HG02840 (cell line): Measurements from ENCODE around the gene CHCHD5.
"Not testable (repeated sequence)": the region's sequence is repeated elsewhere in the genome, so short reads cannot be mapped to it uniquely, and the experiment has no call there.

Experiments
- ATAC-seq: cut with Tn5 transposase; IDR thresholded peaks from one replicate; pipeline ENCODE4 v1.9.1; 2021; ENCODE audit warnings: mild to moderate bottlenecking, moderate library complexity, moderate number of reproducible peaks; ENCODE audit not compliant: unreplicated experiment, low FRiP score

Gene CHCHD5, protein sequence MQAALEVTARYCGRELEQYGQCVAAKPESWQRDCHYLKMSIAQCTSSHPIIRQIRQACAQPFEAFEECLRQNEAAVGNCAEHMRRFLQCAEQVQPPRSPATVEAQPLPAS

DNA sequence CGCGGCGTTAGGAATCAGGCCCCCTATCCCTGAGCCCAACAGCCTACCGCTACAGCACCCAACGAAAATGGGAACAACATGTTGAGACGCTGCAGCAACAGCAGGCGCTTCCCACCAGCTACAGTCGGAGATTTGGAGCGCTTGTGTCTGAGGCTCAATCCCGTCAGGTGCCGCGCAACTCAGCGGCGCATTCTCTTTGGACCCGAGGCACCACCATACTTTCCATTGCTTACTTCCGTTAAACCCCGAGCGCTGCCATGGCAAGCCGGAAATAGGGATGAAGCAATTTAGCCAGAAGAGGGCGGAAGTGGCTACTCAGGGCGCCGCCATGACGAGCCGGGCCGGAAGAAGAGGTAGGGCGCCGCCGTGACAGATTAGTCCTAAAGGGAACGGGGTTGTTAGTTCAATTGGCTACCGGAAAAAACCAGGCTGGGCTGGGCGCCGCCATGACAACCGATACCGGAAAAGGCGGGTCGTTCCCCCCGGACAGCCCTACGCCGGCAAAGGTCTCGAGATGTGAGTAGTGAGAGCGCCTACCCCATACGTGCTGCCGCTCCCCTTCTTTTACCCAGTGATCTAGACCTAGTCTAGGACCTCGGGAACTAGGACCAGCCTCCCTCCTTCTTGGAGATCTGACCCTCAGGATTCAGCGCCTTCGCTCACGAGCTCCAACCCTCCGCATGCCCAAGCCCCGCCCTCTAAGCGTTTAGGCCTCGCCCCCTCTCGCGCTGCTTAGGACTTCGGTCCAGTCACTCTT, at the start of gene CHCHD5:
Gene CHCHD5 (plus strand): TSS at position 476 of the 757 bp plus-strand sequence. CDS start 39 bp downstream, at position 515.
- peak; percentile 87 for ATAC-seq

DNA sequence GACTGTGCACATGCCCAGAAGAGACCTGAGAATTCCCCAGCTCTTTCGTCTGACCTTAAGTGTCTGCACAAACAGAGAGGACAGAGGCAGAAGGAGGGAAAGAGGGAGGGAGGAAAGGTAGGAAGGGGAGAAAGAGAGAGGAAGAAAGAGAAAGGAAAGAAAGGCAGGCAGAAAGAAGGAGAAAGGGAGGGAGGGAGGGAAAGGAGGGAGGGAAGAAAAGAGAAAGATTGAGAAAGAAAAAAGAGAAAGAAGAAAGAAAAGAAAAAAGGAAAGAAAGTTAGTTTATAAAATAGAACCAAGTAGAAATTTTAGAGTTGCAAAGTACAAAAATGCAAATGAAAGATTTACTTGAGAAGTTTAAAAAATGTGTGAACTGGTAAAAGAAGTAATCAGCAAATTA, 49.6 kb upstream of the CHCHD5 start:
- no peak for ATAC-seq

DNA sequence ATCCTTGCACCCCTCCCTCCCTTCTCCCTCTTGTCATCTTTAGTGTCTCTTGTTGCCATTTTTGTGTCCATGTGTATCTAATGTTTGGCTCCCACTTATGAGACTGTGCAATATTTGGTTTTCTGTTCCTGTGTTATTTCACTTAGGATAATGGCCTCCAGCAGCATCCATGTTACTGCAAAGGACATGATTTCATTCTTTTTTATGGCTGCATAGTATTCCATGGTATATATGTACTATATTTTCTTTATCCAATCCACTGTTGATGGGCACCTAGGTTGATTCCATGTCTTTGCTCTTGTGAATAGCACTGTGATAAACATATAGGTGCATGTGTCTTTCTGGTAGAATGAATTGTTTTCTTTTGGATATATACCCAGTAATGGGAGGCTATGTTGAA, 47.7 kb upstream of the CHCHD5 start:
- ATAC-seq: not testable (repeated sequence)

DNA sequence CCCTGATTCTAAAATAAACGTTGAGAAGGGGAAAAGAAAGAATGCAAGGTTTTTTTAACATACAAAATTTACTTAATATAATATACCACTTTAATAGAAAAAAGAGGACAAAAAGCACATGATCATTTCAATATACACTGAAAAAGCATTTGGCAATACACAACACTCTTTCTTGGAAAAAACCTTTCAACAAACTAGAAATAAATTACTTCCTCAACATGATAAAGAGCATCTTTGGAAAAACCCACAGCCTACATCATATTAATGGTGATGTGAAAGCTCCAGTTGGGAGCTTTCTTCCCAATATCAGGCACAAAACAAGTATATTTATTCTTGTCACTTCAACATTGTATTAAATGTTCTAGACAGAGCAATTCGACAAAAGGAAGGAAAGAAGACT, 45.1 kb upstream of the CHCHD5 start:
- no peak for ATAC-seq

DNA sequence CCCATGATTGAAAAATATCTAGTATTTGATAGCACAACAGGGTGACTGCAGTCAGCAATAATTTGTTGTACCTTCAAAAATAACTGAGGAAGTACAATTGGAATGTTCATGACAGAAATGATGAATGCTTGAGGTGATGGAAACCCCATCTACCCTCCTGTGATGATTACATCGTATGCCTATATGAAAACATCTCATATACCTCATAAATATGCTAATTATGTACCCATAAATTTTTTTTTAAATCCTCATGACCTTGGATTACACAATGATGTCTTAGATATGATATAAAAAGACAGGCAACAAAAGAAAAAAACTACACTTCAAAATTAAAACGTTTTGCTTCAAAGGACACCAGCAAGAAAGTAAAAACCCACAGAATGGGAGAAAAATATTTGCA, 43.5 kb upstream of the CHCHD5 start:
- ATAC-seq: no peak

DNA sequence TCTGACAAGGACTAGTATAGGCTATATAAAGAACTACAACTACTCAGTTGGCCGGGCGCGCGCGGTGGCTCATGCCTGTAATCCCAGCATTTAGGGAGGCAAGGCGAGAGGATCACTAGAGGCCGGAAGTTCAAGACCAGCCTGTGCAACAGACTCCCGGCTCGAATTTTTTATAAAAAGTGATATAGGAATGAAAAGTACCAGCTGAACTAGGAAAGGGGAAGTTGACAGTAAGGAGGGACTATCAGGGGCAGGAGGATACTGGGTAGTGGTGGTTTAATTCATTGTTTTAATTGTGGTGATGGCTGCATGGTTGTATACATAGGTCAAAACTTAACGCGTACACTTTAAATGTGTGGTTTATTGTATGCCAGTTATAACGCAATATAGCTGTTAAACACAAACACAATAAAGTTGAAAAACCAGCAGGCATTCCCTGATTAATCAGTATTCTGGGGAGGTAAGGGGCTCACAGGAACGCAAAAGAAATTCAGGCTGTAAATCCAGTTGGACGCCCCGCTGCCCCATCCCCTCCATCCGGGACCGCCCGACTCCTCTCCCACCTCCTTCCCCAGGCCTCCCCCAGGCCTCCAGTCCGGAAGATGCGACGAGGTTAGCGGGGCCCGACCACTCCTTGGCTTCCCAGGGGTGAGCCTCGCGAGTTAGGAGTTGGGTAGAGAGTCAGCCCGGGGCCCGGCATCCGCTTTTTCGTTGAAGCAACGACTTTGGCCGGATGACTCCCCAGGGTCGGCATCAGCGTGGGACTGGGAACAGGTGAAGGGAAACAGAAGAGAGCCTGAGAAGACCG, 42.9 kb upstream of the CHCHD5 start:
- ATAC-seq: peak; percentile 52

DNA sequence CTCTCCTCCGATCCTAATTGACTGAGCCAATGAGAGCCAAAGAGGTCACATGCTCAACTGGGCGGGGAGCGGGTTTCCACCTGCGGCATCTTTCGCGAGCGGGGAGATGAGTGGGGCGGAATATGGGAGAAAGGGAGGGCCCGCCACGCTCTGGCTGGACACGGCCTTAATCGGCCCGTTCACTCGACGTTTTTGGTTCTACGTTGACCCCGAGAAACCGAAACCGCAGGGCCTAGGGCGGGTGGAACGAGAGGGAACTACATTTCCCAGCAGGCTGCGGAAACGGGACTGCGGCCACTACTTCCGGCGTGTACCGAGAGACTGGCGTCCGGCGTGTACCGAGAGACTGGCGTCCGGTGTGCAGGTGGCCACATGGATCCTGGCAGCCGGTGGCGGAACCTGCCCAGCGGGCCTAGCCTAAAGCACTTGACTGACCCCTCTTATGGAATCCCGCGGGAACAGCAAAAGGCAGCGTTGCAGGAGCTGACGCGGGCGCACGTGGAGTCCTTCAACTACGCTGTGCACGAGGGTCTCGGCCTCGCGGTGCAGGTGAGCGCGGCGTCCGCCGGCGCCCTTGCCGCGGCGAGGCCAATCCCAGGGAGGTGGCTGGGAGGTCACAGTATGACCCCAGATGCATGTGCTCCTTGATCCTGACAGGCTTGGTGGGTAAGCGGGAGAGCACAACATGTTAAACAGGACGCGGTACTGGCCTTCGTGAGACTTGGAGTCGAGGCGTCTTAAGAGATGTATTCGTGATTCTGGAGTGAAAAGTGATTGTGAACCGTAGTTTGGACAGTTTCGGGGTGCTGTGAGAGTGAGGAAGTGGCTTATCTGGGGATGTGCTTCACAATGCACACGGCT, 42.1 kb upstream of the CHCHD5 start, which contains the start of gene POLR1B:
Gene POLR1B (plus strand): TSS at position 343 of the 861 bp plus-strand sequence. CDS start 30 bp downstream, at position 373.
- ATAC-seq: peak; percentile 79

DNA sequence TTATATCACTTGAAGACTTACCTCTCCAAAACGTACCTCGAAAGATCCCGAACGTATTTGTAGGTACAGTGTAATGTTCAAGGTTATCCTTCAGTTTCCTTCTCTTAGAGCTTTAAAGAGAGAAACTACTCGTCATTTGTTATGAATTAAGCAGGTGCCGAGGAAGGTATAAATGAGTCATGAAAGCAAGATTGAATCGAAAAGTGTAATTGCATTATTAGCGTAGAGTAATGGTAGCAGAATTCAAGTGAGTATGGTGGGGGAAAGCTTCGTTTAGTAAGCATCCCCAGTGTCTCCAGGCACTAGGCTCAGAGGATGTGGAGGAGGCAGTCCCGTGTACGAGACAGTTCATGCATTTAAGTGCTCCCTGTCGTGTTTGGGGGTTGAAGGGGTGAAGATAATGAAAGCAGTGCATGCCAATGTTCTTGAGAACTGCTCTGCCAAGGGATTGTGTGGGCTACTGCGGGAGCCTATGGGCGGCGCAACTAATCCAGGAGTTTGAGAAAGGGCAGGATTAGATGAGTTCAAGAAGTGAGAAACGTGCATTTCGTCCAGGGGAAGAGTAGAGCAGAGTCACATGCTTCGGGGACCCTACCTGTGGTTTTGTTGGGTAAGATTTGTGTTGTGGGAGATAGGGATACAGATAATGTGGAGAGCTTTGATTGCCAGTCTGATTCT, 41.3 kb upstream of the CHCHD5 start:
- ATAC-seq: no peak

DNA sequence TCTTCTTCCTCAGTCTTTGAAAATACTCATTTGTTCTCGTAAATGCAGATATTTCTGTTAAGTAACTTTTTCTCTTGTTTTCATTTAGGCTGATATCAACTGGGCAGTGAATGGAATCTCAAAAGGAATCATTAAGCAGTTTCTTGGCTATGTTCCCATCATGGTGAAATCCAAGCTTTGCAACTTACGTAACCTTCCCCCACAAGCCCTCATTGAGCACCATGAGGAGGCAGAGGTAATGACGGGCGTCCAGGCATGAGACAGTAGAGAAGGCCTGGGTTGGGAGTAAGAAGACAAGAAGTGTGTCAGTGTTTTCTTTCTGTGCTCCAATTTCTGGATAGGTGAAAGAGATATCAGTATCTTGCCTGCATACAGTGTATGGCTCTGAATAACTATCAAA, 37.1 kb upstream of the CHCHD5 start:
- no peak for ATAC-seq

DNA sequence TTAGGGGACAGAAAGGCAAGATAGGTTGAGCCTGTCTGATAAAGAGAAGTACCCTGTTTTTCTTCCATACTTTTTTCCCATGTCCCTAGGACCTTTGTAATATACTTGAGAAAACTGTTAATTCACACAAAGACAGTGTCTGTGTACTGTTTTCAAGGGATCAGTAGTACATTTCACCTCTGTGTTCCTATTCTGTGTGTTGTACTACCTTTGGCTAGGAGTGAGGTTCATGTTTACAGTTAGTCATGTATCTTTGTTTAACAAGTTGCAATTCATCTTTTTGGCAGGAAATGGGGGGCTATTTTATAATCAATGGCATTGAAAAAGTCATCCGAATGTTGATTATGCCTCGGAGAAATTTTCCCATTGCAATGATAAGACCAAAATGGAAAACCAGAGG, 35.4 kb upstream of the CHCHD5 start:
- no peak for ATAC-seq

DNA sequence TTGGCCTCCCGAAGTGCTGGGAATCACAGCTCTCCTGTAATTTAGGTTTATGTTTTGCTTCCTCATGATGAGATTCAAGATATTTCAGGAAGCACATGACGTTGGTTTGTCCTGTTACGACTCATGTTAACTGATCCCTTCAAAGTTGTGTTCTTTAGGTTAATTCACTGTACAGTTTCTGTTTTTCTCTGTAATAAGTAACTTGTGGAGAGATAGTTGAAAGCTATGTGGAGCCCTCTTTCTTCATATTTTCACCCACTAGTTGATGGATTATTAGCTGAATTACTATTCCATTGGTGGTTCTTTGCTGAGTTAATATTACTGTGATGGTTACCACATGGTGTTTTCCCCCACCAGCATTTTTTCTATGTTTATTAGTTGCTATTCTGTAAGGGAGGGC, 18.3 kb upstream of the CHCHD5 start:
- ATAC-seq: peak; percentile 69

DNA sequence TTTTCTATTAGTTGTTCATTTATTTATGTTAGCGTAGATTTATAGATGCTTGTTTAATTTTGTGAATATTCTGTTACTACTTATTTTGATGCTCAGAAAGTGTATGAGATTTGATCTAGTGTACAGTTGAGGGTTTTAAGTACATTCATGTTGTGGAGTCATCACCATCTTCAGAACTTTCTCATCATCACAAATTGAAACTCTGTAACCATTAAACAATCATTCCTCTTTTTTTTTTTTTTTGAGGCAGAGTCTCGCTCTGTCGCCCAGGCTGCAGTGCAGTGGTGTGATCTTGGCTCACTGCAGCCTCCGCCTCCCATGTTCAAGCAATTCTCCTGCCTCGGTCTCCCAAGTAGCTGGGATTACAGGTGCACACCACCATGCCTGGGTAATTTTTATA, 17.9 kb upstream of the CHCHD5 start:
- ATAC-seq: not testable (repeated sequence)

DNA sequence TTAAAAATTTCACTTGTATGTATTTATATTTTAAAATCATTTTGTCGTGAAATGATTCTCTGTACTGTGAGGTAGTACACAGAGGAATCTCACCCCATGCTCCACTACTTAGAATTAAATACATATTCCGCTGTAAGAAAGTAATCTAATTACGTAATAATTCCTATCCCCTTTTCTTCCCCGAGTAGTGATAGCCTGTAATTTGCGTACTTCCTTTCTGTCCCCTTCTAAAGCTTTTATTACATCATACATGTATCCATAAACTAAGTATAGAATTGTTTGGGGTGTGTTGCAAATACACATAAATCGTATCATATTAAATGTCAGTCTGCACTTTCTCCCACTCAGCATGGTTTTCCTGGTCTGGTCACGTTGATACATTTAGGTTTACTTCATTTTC, 12.4 kb upstream of the CHCHD5 start:
- no peak for ATAC-seq

DNA sequence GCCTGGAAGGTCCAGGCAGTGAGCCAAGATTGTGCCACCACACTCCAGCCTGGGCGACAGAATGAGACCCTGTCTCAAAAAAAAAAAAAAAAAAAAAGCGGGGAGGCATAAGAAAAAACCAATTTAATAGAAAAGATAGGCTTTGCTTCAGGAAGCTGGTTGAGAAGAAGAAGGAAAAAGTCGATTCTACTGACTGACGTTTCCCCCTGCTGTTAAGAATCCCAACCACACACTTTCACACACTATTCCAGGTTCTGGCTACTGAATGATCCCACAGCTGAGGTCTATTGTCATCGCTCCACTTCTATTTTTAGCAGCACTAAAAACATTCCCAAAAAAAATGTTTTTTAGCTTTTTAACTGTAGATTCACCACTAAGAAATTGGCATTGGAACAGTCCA, 6.7 kb upstream of the CHCHD5 start:
- no peak for ATAC-seq

DNA sequence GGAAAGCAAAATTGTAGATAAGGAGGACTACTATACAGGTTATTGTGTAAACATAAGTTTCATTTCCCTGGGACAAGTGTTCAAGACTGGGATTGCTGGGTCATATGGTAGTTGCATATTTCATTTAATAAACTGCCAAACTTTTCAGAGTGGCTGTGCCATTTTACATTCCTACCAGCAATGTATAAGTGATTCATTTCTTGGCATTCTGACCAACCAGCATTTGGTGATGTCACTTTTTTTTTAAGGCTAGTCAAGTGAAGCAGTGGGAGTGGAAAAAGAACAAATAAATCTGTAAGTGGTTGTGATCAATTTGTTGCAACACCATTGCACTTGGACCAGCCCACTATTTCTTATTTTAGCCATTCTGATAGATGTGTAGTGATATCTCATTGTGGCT, 5.2 kb upstream of the CHCHD5 start:
- ATAC-seq: no peak

DNA sequence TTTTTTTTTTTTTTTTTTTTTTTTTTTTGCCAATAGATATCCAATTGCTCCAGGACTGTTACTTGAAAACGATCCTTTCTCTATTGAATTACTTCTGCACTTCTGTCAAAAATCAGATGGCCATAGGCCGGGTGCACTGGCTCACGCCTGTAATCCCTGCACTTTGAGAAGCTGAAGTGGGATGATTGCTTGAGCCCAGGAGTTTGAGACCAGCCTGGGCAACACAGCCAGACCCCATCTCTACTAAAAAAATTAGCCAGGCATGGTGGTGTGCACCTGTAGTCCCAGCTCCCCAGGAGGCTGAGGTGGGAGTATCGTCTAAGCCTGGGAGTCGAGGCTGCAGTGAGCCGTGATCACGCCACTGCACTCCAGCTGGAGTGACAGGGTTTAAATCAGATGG, 4.3 kb upstream of the CHCHD5 start:
- ATAC-seq: no peak

DNA sequence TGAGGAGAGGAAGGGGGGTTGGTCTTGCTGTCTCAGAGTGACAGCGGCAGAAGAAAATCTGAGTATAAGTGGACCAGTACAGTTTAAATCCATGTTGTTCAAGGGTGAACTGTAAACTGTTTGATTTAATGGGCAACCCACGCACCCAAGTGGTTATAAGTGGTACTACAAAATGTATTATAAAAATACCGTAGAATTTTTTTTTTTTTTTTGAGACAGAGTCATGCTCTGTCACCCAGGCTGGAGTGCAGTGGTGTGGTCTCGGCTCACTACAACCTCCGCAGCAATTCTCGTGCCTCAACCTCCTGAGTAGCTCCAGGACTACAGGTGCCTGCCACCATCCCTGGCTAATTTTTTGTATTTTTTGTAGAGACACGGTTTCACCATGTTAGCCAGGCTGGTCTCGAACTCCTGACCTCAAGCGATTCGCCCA, 2.1 kb upstream of the CHCHD5 start:
- no peak for ATAC-seq

DNA sequence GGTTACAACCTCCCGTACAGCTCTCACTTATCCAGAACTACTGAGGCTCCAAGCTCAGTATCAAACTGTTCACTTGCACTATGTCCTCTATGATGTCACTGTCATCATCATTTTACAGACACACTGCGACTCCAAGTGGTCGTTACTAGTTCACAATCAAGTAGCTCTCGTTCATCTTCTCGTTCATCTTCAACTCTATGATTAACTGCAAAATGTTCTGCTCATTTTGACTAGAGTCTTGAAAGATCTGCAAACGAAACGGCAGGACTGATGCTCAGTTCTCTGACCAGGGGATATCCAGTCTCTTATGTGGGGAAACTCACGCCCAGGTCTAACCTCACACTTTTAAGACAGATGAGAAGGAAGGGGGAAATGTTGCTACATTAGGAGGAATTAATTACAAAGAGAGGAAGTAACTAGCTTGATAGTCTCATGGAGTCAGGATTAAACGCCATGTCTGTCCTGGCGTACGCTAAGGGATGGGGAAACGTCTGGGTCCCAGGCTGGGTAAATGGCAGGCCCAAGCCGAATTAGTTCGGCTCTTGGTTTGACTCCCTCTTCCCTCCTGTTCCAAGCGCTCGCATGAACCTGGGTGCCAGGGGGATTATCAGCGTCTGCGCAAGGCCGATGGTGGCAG, 794 bp upstream of the CHCHD5 start:
- no peak for ATAC-seq

DNA sequence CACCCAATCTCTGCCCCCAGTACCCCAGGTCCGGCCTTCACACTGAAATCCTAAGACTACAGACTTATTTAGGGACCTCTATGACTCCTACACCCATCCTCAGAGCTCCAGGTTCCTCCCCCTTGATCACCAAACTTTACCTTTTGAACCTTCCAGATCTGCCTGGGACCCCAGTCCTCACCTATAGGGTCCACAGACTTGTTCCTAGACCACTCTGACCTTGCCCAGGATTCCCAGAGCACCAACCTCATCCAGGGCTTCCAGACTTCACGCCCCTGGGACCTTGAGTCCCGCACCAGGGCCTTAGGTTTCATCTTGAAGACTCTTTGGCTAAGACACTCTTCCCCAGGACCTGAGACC, 462 bp downstream of the CHCHD5 start:
- no peak for ATAC-seq

DNA sequence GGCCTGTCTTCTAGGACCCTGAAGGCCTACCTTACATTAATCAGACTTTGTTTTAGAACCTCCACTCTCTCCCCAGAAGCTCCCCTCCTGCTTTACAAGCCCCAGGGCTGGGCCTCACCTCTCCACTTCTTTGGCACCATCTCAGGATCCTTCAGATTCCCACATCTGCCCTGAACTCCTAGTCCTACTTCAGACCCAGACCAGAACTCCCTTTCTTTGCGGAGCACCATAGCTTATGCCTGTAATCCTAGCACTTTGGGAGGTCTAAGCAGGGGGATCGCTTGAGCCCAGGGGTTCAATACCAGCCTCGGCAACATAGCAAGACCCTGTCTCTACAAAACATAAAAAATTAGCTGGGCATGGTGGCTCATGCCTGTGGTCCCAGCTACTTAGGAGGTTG, 991 bp downstream of the CHCHD5 start:
- ATAC-seq: no peak
